ENCODE results near the gene CRACR2B. TPM values are rescaled to one million over a fixed set of nuclear protein-coding genes. Genes with fewer than 3 reads are reported as not detected.

Gene CRACR2B
- total RNA-seq, 2 experiments from 2014 or later = 0.33 TPM; not detected in 1

- no peak overlapping the region for H3K4me3 Mint-ChIP-seq
These were observed 33.4 kb downstream of the CRACR2B start for GRCh38 chr11:861105-861479.

GRCh38 chr11:862081-862661, 34.5 kb downstream of the CRACR2B start:
- H3K36me3 Mint-ChIP-seq (ENCODE audit: low read depth) = no peaks in the 10 kb centered on the region
- POLR2A ChIA-PET = no interaction called here
- H3K27me3 Mint-ChIP-seq = no peaks in the 10 kb centered on the region
- no peak for ATAC-seq (ENCODE audit: poor library complexity)
- CTCF ChIA-PET = no interaction called here
- H3K9me3 ChIP-seq (ENCODE audit: control insufficient read depth in 1 of 2, insufficient read depth in 1 of 2, low read length in 2 of 2) = peaks cover 0 to 10% of the 10 kb centered on the region in 2 experiments
- no peak overlapping the region for H3K4me3 Mint-ChIP-seq
- H3K27ac ChIP-seq (ENCODE audit: low read depth in 1 of 2, low read length in 2 of 2) = no peak overlapping the region
- no peak for DNase-seq
- no peaks in the 10 kb centered on the region for H3K9me3 Mint-ChIP-seq
- no peaks in the 10 kb centered on the region for H3K36me3 ChIP-seq (ENCODE audit: insufficient read depth, low read length)
- no peaks in the 10 kb centered on the region for H3K4me1 Mint-ChIP-seq (ENCODE audit: low read depth)
- no peak for TF ChIP-seq CTCF (IDR thresholded peaks at IDR 0.05)
- H3K4me1 ChIP-seq (ENCODE audit: insufficient read depth, low read length) = no peaks in the 10 kb centered on the region
- no peaks in the 10 kb centered on the region for H3K27me3 ChIP-seq (ENCODE audit: control insufficient read depth in 1 of 2, insufficient read depth in 2 of 2, low read length in 2 of 2)
- no peak overlapping the region for H3K27ac Mint-ChIP-seq
- H3K4me3 ChIP-seq (ENCODE audit: low read length) = no peak overlapping the region
- intact Hi-C loops (cut with DNase I, micrococcal nuclease) = no loop called here

More at GRCh38 chr11:861105-861479, 33.4 kb downstream of the CRACR2B start:
- Mint-ChIP-seq H3K27ac (no peak overlapping the region), H3K4me1 (ENCODE audit: low read depth) (no peaks in the 10 kb centered on the region), H3K9me3 (no peaks in the 10 kb centered on the region), H3K27me3 (no peaks in the 10 kb centered on the region), H3K36me3 (ENCODE audit: low read depth) (no peaks in the 10 kb centered on the region)
- H3K27ac ChIP-seq (ENCODE audit: low read depth in 1 of 2, low read length in 2 of 2) = no peak overlapping the region
- intact Hi-C loops (cut with DNase I, micrococcal nuclease) = no loop called here
- ChIA-PET CTCF (no interaction called here), POLR2A (no interaction called here)
- H3K27me3 ChIP-seq (ENCODE audit: control insufficient read depth in 1 of 2, insufficient read depth in 2 of 2, low read length in 2 of 2) = no peaks in the 10 kb centered on the region
- peaks cover 0 to 10% of the 10 kb centered on the region in 2 experiments for H3K9me3 ChIP-seq (ENCODE audit: control insufficient read depth in 1 of 2, insufficient read depth in 1 of 2, low read length in 2 of 2)
- no peak for TF ChIP-seq CTCF (IDR thresholded peaks at IDR 0.05)
- DNase-seq (no peak), ATAC-seq (ENCODE audit: poor library complexity) (no peak)
- no peak overlapping the region for H3K4me3 ChIP-seq (ENCODE audit: low read length)
- no peaks in the 10 kb centered on the region for H3K4me1 ChIP-seq (ENCODE audit: insufficient read depth, low read length)
- no peaks in the 10 kb centered on the region for H3K36me3 ChIP-seq (ENCODE audit: insufficient read depth, low read length)

GRCh38 chr11:862696-863022, 34.9 kb downstream of the CRACR2B start:
- Histone ChIP-seq H3K36me3 (ENCODE audit: insufficient read depth, low read length) (no peaks in the 10 kb centered on the region), H3K27me3 (ENCODE audit: control insufficient read depth in 1 of 2, insufficient read depth in 2 of 2, low read length in 2 of 2) (no peaks in the 10 kb centered on the region), H3K9me3 (ENCODE audit: control insufficient read depth in 1 of 2, insufficient read depth in 1 of 2, low read length in 2 of 2) (peaks cover 0 to 10% of the 10 kb centered on the region in 2 experiments), H3K4me3 (ENCODE audit: low read length) (no peak overlapping the region), H3K27ac (ENCODE audit: low read depth in 1 of 2, low read length in 2 of 2) (no peak overlapping the region), H3K4me1 (ENCODE audit: insufficient read depth, low read length) (no peaks in the 10 kb centered on the region)
- H3K36me3 Mint-ChIP-seq (ENCODE audit: low read depth) = no peaks in the 10 kb centered on the region
- H3K4me1 Mint-ChIP-seq (ENCODE audit: low read depth) = no peaks in the 10 kb centered on the region
- H3K27me3 Mint-ChIP-seq = no peaks in the 10 kb centered on the region
- no peak for TF ChIP-seq CTCF (IDR thresholded peaks at IDR 0.05)
- ATAC-seq (ENCODE audit: poor library complexity) (no peak), DNase-seq (no peak)
- H3K27ac Mint-ChIP-seq = no peak overlapping the region
- H3K9me3 Mint-ChIP-seq = no peaks in the 10 kb centered on the region
- ChIA-PET CTCF (no interaction called here), POLR2A (no interaction called here)
- no peak overlapping the region for H3K4me3 Mint-ChIP-seq
- intact Hi-C loops (cut with DNase I, micrococcal nuclease) = no loop called here
